Hematopoietic multipotent progenitor cell (in vitro differentiated cells): ENCODE results near the gene PUSL1. TPM values are rescaled to one million over a fixed set of nuclear protein-coding genes. Genes with fewer than 3 reads are reported as not detected.

Experiments used
- DNase-seq, 3 donors: peaks; one replicate each; pipeline ENCODE4 v3.0.0-alpha.2; 2011 to 2015; ENCODE audit warnings: low read depth in 2 of 3, low spot score in 2 of 3
- total RNA-seq: library from RNA; depleted of rRNA; stranded (reverse); fragments of >200 nt; gene quantifications from one replicate; pipeline ENCODE4 v1.2.3, GENCODE V29; 2012

The PUSL1 gene
- total RNA-seq, 1 donor: 19.4 TPM

- no peak for DNase-seq
Observed at GRCh38 chr1:1348420-1349255, 40.2 kb downstream of the PUSL1 start.

DNA sequence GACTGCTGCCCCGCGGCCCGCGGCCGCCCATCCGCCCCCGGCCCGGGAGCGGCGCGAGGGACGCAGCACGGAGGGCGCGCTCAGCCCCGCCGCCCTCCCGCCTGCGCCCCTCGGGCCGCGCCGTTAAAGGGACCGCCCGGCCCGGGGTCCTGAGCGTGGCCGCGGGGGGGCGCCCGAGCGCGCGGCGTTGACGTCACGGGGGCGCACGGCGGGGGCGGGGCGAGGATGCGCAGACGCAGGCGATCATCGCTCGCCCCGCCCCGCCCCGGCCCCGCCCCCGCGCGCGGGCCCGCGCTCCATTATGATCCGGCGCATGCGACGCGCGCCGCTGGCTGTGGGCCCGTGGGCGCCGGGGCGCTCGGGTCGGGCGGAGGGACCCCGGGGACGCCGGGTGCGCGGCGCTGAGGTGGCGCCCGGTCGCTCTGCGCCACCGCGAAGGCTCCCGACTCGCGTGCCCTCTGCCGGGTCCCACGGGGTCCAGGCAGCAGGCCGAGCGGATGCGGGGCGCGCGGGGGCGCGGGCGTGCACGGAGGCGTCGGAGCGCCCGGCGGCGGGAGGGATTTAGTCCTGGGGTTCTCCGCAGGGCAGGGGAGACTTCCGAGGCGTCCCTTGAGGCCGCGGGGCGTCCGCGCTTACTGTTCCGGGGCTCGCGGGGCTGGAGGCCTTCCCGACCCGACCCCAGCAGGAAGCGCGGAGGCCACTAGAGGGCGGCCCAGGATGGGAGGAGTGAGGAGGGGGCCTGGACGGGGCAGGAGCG is 41.0 kb downstream of the PUSL1 start, which contains the start of gene DVL1:
Gene DVL1 (minus strand): TSS at position 163 of the 757 bp plus-strand sequence. CDS start 353 bp downstream, outside the sequence.
- peak; percentile 65 to 82 (median 75) for DNase-seq

DNA sequence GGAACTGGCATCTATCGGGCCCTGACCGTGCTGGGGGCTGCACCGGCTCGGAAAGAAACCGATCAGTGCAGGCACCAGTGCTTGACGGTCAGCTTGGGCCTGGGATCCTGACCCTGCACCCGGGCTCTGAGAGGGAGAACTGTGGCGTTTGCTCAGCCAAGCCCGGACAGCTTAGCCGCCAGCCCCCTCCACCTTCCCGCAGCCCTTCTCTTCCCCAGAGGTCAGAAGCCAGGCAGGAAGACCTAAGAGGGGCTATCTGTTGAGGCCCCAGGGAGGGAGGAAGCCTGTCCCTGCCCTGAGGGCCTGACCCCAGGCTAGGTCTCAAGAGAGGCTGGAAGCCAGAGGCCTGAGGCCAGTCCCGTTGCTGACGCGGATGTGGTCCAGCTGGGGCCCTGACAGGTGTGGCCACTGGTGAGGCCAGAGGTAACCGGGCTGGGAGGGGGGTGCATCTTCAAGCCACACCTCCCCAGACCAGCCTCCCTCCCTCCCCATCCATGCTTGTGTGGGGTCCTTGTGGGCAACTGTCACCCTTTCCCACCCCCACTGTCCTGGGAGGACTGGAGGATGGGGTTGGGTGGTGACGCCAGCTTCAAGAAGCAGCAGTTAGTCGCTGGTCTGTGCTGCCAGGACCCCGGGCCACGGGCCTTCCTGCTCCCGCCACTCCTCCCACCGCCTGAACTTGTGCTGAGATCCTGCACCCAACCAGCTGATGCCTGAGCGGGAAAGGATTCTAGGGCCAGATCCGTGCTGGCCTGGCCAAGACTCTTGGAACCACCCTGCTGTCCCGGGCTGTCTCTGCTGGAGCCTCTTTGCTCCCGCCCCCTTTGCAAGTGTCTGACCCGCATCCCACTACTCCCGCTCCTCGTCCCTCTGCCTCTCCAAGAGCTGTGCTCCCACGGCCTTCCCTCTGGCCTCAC is 43.4 kb downstream of the PUSL1 start:
- no peak for DNase-seq

- DNase-seq: no peak
Observed at GRCh38 chr1:1352786-1353388, 44.5 kb downstream of the PUSL1 start.

DNA sequence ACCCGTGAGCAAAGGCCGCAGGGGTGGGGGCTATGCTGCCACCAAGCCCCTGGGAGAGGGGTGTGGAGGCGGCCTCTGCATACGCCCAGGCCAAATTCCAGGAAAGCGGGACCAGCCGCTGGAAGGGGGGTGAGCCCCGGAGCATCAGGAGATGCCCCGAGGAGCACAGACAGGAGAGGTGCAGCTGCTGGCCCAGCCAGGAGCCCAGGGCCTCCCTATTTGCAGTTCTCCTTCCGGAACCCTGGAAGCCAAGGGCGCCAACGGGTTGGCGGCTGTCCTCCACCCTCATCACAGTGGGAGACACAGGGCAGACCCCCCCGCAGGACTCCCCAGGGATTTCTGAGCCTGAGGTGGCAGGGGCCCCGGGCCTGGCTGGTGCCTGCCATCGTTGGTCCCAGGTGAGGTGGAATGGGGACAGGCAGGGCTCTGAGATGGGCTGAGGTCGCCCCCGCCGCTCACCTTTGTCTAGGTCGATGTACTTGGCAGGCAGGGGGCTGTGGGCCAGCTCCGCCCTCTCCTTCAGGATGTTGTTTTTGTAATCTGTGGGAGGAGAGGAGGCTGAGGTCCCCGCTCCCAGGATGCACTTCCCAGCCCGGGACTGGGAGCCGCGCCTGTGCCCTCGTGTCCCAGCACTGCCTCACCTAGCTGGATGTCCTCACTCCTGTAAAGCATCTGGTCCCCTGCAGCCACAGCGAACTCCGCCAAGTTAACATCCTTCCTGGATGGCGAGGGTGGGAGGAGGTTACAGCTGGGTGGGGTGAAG is 45.2 kb downstream of the PUSL1 start:
- no peak for DNase-seq

DNA sequence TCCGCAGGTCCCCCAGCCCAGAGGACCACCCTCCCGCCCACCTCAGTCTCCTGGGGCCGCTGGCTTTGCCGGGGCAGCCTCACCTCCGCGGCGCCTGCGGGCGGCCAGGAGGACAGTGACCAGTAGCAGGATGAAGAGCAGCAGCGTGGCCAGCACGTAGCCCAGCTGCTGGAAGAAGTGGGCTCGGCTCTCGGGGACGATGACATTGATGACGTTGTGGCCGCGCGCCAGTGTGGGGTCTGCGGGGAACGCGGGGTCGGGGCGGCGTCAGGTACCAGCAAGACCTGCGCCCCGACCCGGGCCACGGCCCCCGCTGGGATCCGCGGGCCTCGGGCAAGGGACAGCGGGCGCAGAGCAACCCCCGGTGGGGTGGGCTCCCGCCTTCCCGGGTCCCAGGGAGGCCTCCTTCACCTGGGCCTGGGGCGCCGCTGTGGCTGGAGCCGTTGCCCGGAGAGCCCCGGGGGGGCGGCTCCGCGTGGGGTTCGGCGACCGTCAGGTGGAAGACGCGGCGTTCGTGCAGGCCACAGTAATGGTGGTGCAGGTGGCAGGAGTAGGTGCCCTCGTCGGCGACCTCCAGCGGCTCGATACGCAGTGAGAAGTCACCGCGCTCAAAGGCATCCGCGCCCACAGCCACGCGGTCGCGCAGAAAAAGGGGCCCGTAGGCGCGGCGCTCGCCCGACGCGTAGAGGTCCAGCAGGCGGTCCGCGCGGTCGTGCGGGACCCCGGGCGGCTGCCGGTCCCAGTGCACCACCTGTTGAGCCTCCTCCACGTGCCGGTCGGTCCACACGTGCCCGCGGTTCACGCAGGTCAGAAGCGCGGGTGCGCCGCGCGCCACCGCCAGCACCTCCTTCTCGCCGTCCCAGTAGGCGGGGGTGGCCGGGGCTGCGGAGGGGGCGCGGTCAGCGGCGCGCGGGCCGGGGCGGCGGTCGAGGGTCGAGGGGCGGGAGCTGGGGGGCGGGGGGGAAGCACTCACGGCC is 46.2 kb downstream of the PUSL1 start:
- no peak for DNase-seq

GRCh38 chr1:1355416-1355815 is 47.0 kb downstream of the PUSL1 start:
- no peak for DNase-seq

DNA sequence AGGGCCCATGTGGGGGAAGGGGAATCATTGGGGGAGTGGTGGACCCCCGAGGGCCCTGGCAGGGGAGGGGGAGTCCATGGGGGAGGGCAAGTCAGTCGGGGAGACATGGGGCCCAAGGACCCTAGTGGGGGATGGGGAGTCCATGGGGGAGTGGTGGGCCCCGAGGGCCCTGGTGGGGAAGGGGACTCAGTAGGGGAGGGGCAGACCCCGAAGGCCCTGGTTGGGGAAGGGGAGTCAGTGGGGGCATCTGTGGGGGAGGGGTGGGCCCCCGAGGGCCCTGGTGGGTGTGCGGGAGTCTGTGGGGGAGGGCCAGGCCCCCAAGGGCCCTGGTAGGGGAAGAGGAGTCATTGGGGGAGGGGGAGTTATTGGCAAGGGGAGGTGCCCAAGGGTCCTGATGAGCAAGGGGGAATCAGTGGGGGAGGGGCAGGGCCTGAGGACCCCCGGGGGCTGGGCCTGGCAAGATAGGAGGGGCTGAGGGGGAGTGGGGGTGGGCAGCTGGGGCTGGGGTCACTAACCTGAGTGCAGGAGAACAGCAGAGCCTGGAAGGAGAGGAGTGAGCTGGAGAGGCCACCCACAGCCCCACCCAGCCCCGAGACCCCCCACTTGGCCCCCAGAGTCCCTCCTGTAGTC is 47.9 kb downstream of the PUSL1 start:
- no peak for DNase-seq

DNA sequence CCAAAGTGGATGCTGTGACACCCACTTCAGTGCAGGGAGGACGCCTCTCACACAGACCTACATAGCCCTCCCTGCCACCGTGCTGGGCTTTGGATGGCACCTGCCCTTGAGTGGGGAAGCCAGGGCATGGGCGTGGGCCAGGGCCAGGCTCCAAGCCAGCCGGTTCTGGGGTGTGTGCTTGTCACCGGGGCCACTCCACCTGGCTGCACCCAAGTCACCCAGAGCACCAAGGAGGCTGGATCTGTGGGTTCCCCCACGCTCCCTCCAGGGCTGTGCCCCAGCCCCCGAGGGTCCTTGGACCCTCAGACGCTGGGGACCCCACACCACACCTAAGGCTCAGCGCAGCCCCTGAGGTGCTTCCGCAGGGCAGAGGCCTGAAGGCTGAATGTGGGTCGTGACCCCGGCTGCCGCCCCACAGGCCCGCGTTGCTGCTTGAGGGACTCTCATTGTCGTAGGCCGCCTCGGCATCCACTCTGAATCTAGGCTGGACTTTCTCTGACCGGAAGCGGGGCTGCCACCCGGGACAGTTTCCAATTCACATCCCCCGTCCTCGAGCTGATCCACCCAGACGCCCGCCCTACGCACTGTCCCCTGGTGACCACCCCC is 48.5 kb downstream of the PUSL1 start:
- no peak for DNase-seq

GRCh38 chr1:1357871-1358432 is 49.6 kb downstream of the PUSL1 start:
- no peak for DNase-seq

- peak in 1 of 3 donors; percentile 28 for DNase-seq
Observed at GRCh38 chr1:1358433-1359271, 50.3 kb downstream of the PUSL1 start, which contains the start of gene MXRA8. MXRA8 (minus strand) TSS chr1:1358555; CDS start chr1:1358504, 51 bp downstream.

DNA sequence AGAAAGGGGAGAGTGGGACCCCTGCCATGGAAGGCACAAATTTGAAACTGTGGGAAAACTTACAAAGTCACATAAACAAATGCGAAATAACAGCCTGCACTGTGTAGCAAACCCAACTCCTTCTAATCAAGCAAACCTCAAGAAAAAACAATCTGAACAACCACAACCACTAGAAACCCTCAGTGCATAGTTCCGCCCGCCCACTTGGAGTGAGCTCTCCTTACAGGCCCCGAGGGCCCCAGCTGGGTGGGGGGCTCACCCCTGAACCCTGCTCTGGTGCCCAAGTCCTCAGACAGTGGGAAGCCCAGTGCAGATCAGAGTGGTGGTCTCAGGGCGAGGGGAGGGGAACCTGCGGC is 50.9 kb downstream of the PUSL1 start:
- no peak for DNase-seq

- no peak for DNase-seq
Observed at GRCh38 chr1:1359664-1360468, 51.5 kb downstream of the PUSL1 start.

- no peak for DNase-seq
Observed at GRCh38 chr1:1360506-1361169, 52.2 kb downstream of the PUSL1 start.
